CD14-positive monocyte (primary cell): ENCODE measurements around the gene ITPR2. TPM values are rescaled to one million over a fixed set of nuclear protein-coding genes. Genes with fewer than 3 reads are reported as not detected.
A peak's percentile ranks its signal among the peaks of the same experiment; 100 is the strongest.

ENCODE experiments used
- DNase-seq, 3 donors: peaks; one replicate each; pipeline ENCODE4 v3.0.0-alpha.2; 2011 to 2022
- H2AFZ ChIP-seq: 2 replicates; pipeline ENCODE4 v1.6.0; 2012; ENCODE audit warnings: mild to moderate bottlenecking, low read depth, low read length, inconsistent platforms; ENCODE audit not compliant: insufficient read depth, poor library complexity, severe bottlenecking
- H3K27ac ChIP-seq, 2 donors: 1 replicate in 1 of 2; 2 replicates in 1 of 2; pipeline ENCODE4 v1.5.1; 2012 to 2013; ENCODE audit warnings: low read length in 2 of 2, control low read depth in 1 of 2, inconsistent platforms in 1 of 2, low read depth in 1 of 2, mild to moderate bottlenecking in 1 of 2
- H3K27me3 ChIP-seq, 2 donors: one replicate each; pipeline versions ENCODE4 v1.6.0 to v1.6.1; 2011 to 2013; ENCODE audit warnings: low read length in 2 of 2; ENCODE audit not compliant: control insufficient read depth in 2 of 2, insufficient read depth in 2 of 2
- H3K36me3 ChIP-seq, 2 donors: replicated peaks in 1 of 2; 1 replicate in 1 of 2; 2 replicates in 1 of 2; pipeline versions ENCODE4 v1.5.1 to v1.6.1; 2012 to 2013; ENCODE audit warnings: low read length in 2 of 2, control low read depth in 1 of 2, inconsistent platforms in 1 of 2, mild to moderate bottlenecking in 1 of 2; ENCODE audit not compliant: insufficient read depth in 2 of 2, control insufficient read depth in 1 of 2
- H3K4me1 ChIP-seq, 2 donors: 1 replicate in 1 of 2; 2 replicates in 1 of 2; pipeline versions ENCODE4 v1.5.1 to v1.6.1; 2012 to 2013; ENCODE audit warnings: low read length in 2 of 2, control low read depth in 1 of 2, inconsistent platforms in 1 of 2, mild to moderate bottlenecking in 1 of 2, moderate library complexity in 1 of 2; ENCODE audit not compliant: insufficient read depth in 2 of 2, control insufficient read depth in 1 of 2
- H3K4me2 ChIP-seq: replicated peaks from 2 replicates; pipeline ENCODE3; 2012; ENCODE audit warnings: low read length, moderate library complexity, mild to moderate bottlenecking; ENCODE audit not compliant: poor library complexity, severe bottlenecking; ENCODE audit errors: extremely low read depth
- H3K4me3 ChIP-seq, 3 experiments: fragments of 200-600 bp in 1 of 3; sonication (generic) in 1 of 3; replicated peaks in 1 of 3; 1 replicate in 2 of 3; 2 replicates in 1 of 3; pipeline ENCODE4 v1.5.1; 2011 to 2013; ENCODE audit warnings: low read length in 3 of 3, mild to moderate bottlenecking in 3 of 3, control low read depth in 2 of 3, low read depth in 2 of 3, inconsistent platforms in 1 of 3, moderate library complexity in 1 of 3
- H3K79me2 ChIP-seq: 2 replicates; pipeline ENCODE4 v1.6.0; 2012; ENCODE audit warnings: mild to moderate bottlenecking, control low read depth, inconsistent platforms, low read length, moderate library complexity; ENCODE audit not compliant: insufficient read depth
- H3K9ac ChIP-seq: 2 replicates; pipeline ENCODE4 v1.6.0; 2017; ENCODE audit warnings: low read length, mild to moderate bottlenecking; ENCODE audit not compliant: insufficient read depth, poor library complexity, severe bottlenecking
- H3K9me3 ChIP-seq, 2 donors: replicated peaks in 1 of 2; 1 replicate in 1 of 2; 2 replicates in 1 of 2; pipeline versions ENCODE4 v1.5.1 to v1.6.1; 2012 to 2013; ENCODE audit warnings: low read length in 2 of 2, control low read depth in 1 of 2; ENCODE audit not compliant: control insufficient read depth in 1 of 2, insufficient read depth in 1 of 2
- H4K20me1 ChIP-seq: 2 replicates; pipeline ENCODE4 v1.6.0; 2012; ENCODE audit warnings: mild to moderate bottlenecking, low read length, control low read depth, moderate library complexity; ENCODE audit not compliant: insufficient read depth
- H3K27ac Mint-ChIP-seq, 7 donors: one replicate each; pipeline ENCODE4 v1.8.0; 2020; ENCODE audit warnings: mild to moderate bottlenecking in 7 of 7, mixed read lengths in 7 of 7, moderate library complexity in 6 of 7, inconsistent platforms in 2 of 7
- H3K27me3 Mint-ChIP-seq, 3 donors: one replicate each; pipeline ENCODE4 v1.8.0; 2021 to 2022; ENCODE audit warnings: low read depth in 3 of 3, mild to moderate bottlenecking in 3 of 3, mixed read lengths in 3 of 3, moderate library complexity in 3 of 3, inconsistent platforms in 1 of 3
- H3K36me3 Mint-ChIP-seq, 2 donors: one replicate each; pipeline ENCODE4 v1.8.0; 2020; ENCODE audit warnings: mixed read lengths in 2 of 2, inconsistent platforms in 1 of 2, mild to moderate bottlenecking in 1 of 2
- H3K4me1 Mint-ChIP-seq: one replicate; pipeline ENCODE4 v1.8.0; 2020; ENCODE audit warnings: mild to moderate bottlenecking, mixed read lengths
- H3K4me3 Mint-ChIP-seq, 2 donors: one replicate each; pipeline ENCODE4 v1.8.0; 2020; ENCODE audit warnings: mild to moderate bottlenecking in 2 of 2, mixed read lengths in 2 of 2, moderate library complexity in 1 of 2
- H3K9me3 Mint-ChIP-seq, 7 donors: one replicate each; pipeline ENCODE4 v1.8.0; 2020 to 2022; ENCODE audit warnings: mixed read lengths in 7 of 7, mild to moderate bottlenecking in 6 of 7, moderate library complexity in 6 of 7, inconsistent platforms in 2 of 7
- CTCF ChIP-seq: fragments of 200-600 bp; IDR thresholded peaks from one replicate; pipeline ENCODE4 v1.8.0; 2022; ENCODE audit warnings: antibody characterized with exemption, mild to moderate bottlenecking
- WGBS: methylation state at CpG from one replicate; pipeline ENCODE4 v1.1.5; 2013; ENCODE audit warnings: missing lambda C conversion rate; ENCODE audit not compliant: insufficient coverage; 5-methylcytosine and 5-hydroxymethylcytosine counted together
- intact Hi-C, 2 donors: fragments of 100-400 bp; cut with micrococcal nuclease; formaldehyde crosslinking; loops; one replicate each; pipeline versions ENCODE4 v1.15.0 to v1.15.1; 2023
- polyA plus RNA-seq, 3 donors: library from polyadenylated mRNA; depleted of rRNA in 1 of 3; unstranded in 2 of 3; stranded (reverse) in 1 of 3; fragments of 300-500 nt in 2 of 3; fragments of >200 nt in 1 of 3; fragmentation: Illumina TruSeq in 2 of 3; gene quantifications; 1 replicate in 2 of 3; 2 replicates in 1 of 3; pipeline ENCODE4 v1.2.3, GENCODE V29; 2012 to 2021

Gene ITPR2
- polyA plus RNA-seq, 3 donors = 2.7 to 6.4 (median 5.7) TPM

DNA sequence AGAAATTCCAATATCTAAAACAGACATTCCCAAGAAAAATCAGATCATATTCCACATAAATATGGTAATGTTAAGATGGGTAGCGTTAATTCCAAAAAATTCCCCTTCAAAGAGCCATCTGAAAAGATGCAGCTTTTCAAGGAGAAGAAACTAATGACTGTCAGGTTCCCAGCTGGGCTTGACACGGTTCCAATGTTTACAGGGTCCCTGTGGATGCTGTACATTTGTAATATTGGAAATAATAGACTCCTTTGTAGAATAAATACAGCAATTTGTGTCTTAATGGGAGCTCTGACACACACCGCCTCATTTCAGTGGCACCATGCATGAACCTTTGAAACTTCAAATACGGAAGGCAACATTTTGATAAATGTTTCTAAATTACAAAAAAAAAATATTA is 140.6 kb downstream of the ITPR2 start:
- no peaks in the 10 kb centered on the region for H3K27me3 ChIP-seq
- H4K20me1 ChIP-seq = no peaks in the 10 kb centered on the region
- H3K9ac ChIP-seq = no peak overlapping the region
- no peak overlapping the region for H3K27ac ChIP-seq
- no peaks in the 10 kb centered on the region for H3K4me1 Mint-ChIP-seq
- no peak overlapping the region for H3K4me3 ChIP-seq
- H2AFZ ChIP-seq = no peak overlapping the region
- H3K36me3 ChIP-seq = peaks cover 15 to 81% of the 10 kb centered on the region in 2 donors
- no peak for DNase-seq
- intact Hi-C loops = no loop called here
- H3K9me3 Mint-ChIP-seq = no peaks in the 10 kb centered on the region
- TF ChIP-seq CTCF = no peak
- H3K9me3 ChIP-seq = no peaks in the 10 kb centered on the region
- peaks cover 0 to 2% (median 0%) of the 10 kb centered on the region in 3 donors for H3K27me3 Mint-ChIP-seq
- no CpG with 5 or more reads among the region's 4 CpGs for WGBS
- no peak overlapping the region for H3K4me2 ChIP-seq
- no peaks in the 10 kb centered on the region for H3K79me2 ChIP-seq
- H3K4me3 Mint-ChIP-seq = no peak overlapping the region
- H3K36me3 Mint-ChIP-seq = peaks cover 31 to 61% of the 10 kb centered on the region in 2 donors
- peak overlapping the region in 1 of 7 donors; percentile 27 for H3K27ac Mint-ChIP-seq
- H3K4me1 ChIP-seq = no peaks in the 10 kb centered on the region

DNA sequence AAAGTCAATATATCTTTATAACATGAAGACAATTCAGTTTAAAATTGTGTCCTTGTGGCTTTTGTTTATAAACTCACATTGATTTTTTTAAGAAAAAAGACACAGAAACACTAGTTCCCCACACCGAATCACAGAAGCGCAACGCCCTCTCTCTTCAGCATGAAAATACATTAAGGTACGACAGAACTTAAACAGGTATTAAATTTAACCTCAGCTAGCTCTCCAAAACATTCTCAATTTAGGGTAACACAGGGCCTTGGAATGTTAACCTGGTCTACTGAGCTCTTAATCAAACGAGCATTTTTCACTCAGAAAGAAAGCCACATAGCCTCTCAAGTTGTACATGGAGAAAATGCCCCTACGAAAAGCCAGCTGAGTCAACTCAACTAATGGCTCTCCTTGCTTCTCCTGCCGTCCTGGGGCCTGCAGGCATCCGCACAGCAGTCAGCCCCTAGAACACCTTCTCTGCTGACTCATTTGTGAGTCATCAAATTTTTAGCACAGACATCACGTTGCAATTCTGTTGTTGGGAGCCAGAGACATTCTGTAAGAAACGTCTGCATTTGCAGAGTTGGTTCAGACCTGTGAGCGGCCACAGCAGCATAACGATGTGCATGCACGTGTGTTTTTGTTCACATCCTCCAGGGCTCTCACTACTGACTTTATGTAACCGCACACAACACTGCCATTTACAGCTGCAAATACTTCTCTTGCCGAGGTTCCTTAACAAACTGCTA is 141.6 kb downstream of the ITPR2 start:
- Histone ChIP-seq H3K27me3 (no peaks in the 10 kb centered on the region), H4K20me1 (no peaks in the 10 kb centered on the region), H3K9ac (no peak overlapping the region), H3K9me3 (no peaks in the 10 kb centered on the region), H3K4me3 (no peak overlapping the region), H3K27ac (no peak overlapping the region), H3K4me2 (no peak overlapping the region), H3K36me3 (peaks cover 15 to 79% of the 10 kb centered on the region in 2 donors), H3K79me2 (no peaks in the 10 kb centered on the region), H3K4me1 (no peaks in the 10 kb centered on the region), H2AFZ (no peak overlapping the region)
- H3K27ac Mint-ChIP-seq = no peak overlapping the region
- no peaks in the 10 kb centered on the region for H3K4me1 Mint-ChIP-seq
- H3K9me3 Mint-ChIP-seq = no peaks in the 10 kb centered on the region
- TF ChIP-seq CTCF = no peak
- peaks cover 0 to 2% (median 0%) of the 10 kb centered on the region in 3 donors for H3K27me3 Mint-ChIP-seq
- intact Hi-C loops = no loop called here
- 86% methylated on average over 12 of the region's 15 CpGs for WGBS
- H3K36me3 Mint-ChIP-seq = peaks cover 32 to 58% of the 10 kb centered on the region in 2 donors
- no peak overlapping the region for H3K4me3 Mint-ChIP-seq
- no peak for DNase-seq
